ENCODE data around the gene AKT1. TPM values are rescaled to one million over a fixed set of nuclear protein-coding genes. Genes with fewer than 3 reads are reported as not detected.

AKT1 gene
- total and polyA plus RNA-seq, 2 of the 13 experiments (the other 11 are each of a cell fraction or from before 2014, with no cell fraction given) = 96.2 to 116 TPM

DNA sequence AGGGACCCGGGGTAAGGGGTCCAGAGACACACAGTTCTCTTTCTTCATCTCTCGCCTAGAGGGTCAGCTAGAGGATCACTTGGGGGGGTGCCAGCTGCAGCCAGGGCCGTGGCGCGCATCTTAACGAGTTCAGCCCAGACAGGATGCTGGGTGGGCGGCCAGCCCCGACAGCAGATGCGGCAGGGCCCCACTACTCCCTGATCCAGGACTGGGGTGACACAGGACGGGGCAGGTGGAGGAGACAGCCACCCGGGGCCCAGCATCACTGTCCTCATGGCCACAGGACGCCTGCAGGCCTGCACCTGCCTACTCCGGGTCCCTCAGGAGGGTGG is 12.8 kb downstream of the AKT1 start:
- no TSS peak for BruUV-seq (replicated peaks)
- DNase-seq (ENCODE audit: low spot score) (no peak), ATAC-seq (no peak), FAIRE-seq (no peak)
- in situ Hi-C loops (cut with HindIII; ENCODE audit: extremely low pct_ligation_motif_present, low pct_unique_long_range_greater_than_20kb) (no loop called here), intact Hi-C loops (cut with micrococcal nuclease; ENCODE audit: unreplicated experiment) (no loop called here)
- Histone ChIP-seq H3K36me3 (replicated peaks in 1 of 2; ENCODE audit: control insufficient read depth in 1 of 2, insufficient read depth in 2 of 2, low read length in 2 of 2) (peaks cover 12 to 14% of the 10 kb centered on the region in 2 experiments; a peak in 2 of 5 replicates), H2AFZ (ENCODE audit: low read length) (no peak overlapping the region), H3K4me2 (ENCODE audit: low read depth, low read length) (no peak overlapping the region), H3K9me3 (ENCODE audit: low read length) (no peaks in the 10 kb centered on the region), H3K4me3 (replicated peaks in 1 of 3; ENCODE audit: insufficient read depth in 1 of 3, low read depth in 2 of 3, low read length in 3 of 3) (no peak overlapping the region), H3K79me2 (ENCODE audit: insufficient read depth, low read length) (no peaks in the 10 kb centered on the region), H3K27ac (ENCODE audit: extremely low read length, insufficient read depth, low read length) (no peak overlapping the region), H3K27me3 (ENCODE audit: control insufficient read depth in 1 of 2, insufficient read depth in 2 of 2, low read length in 2 of 2) (no peaks in the 10 kb centered on the region), H4K20me1 (ENCODE audit: insufficient read depth, low read length) (0 out of 2 replicates have a peak, but pooled peaks cover under 1% of the 10 kb centered on the region), H3K9ac (ENCODE audit: insufficient read depth, low read depth, low read length) (no peak overlapping the region), H3K4me1 (ENCODE audit: insufficient read depth, low read length) (peaks cover 2% of the 10 kb centered on the region)
- POLR2A ChIA-PET = no interaction called here
- CTCF ChIA-PET (ENCODE audit: low intra/inter-chr PET ratio, low total read pairs) = no interaction called here
- WGBS (ENCODE audit: low lambda C conversion rate) = 80% methylated on average over 1 of the region's 13 CpGs
- TF ChIP-seq NR0B2 (CRISPR knock-in tag; IDR thresholded peaks at IDR 0.05) (no peak), PPARG (CRISPR knock-in tag; conservative IDR thresholded peaks at IDR 0.05) (no peak), IRF2 (CRISPR knock-in tag; IDR thresholded peaks at IDR 0.05) (no peak), JUNB (CRISPR knock-in tag; IDR thresholded peaks at IDR 0.05; ENCODE audit: borderline replicate concordance) (no peak), PCBP2 (optimal IDR thresholded peaks at IDR 0.05; ENCODE audit: low read depth, low read length, poor library complexity, severe bottlenecking) (no peak), PAX8 (CRISPR knock-in tag; IDR thresholded peaks at IDR 0.05; ENCODE audit: borderline replicate concordance) (no peak), SP1 (IDR thresholded peaks at IDR 0.05) (no peak), SP1 (CRISPR knock-in tag; IDR thresholded peaks at IDR 0.05) (no peak), SAP130 (CRISPR knock-in tag; IDR thresholded peaks at IDR 0.05; ENCODE audit: low read depth) (no peak), ZNF879 (CRISPR knock-in tag; IDR thresholded peaks at IDR 0.05) (no peak), ZNF260 (CRISPR knock-in tag; IDR thresholded peaks at IDR 0.05; ENCODE audit: borderline replicate concordance, low read depth) (no peak), ZNF317 (CRISPR knock-in tag; IDR thresholded peaks at IDR 0.05) (no peak), CENPBD1 (CRISPR knock-in tag; IDR thresholded peaks at IDR 0.05; ENCODE audit: borderline replicate concordance, low read depth) (no peak), ONECUT2 (CRISPR knock-in tag; IDR thresholded peaks at IDR 0.05) (no peak), ZNF335 (CRISPR knock-in tag; IDR thresholded peaks at IDR 0.05) (no peak)
